Inflammatory macrophage treated with lipopolysaccharide for 4 hours (primary cell): ENCODE results near the gene SHOC1.
"Not testable (repeated sequence)": the region's sequence is repeated elsewhere in the genome, so short reads cannot be mapped to it uniquely, and the experiment has no call there.

Source experiments
- DNase-seq: peaks from one replicate; pipeline ENCODE4 v3.0.0-alpha.2; 2020

SHOC1 gene

GRCh38 chr9:111794835-111795556 is at the start of gene SHOC1:
Gene SHOC1, minus strand, starts transcription at chr9:111794937. Its CDS starts 3,519 bp downstream, at chr9:111791418.
- no peak for DNase-seq

GRCh38 chr9:111843971-111844370 is 49.2 kb upstream of the SHOC1 start:
- no peak for DNase-seq

GRCh38 chr9:111842313-111842712 is 47.6 kb upstream of the SHOC1 start:
- DNase-seq: no peak

GRCh38 chr9:111840442-111840841 is 45.7 kb upstream of the SHOC1 start:
- DNase-seq: no peak

- peak; percentile 64 for DNase-seq
Observed at GRCh38 chr9:111839987-111840386, 45.2 kb upstream of the SHOC1 start.

GRCh38 chr9:111839387-111839786 is 44.6 kb upstream of the SHOC1 start:
- peak; percentile 86 for DNase-seq

- no peak for DNase-seq
Observed at GRCh38 chr9:111838439-111838838, 43.7 kb upstream of the SHOC1 start.

GRCh38 chr9:111836311-111836710 is 41.6 kb upstream of the SHOC1 start:
- no peak for DNase-seq

GRCh38 chr9:111833941-111834340 is 39.2 kb upstream of the SHOC1 start:
- DNase-seq: peak; percentile 36

- DNase-seq: no peak
Observed at GRCh38 chr9:111832449-111832848, 37.7 kb upstream of the SHOC1 start.

GRCh38 chr9:111831371-111832108 is 36.8 kb upstream of the SHOC1 start:
- no peak for DNase-seq

GRCh38 chr9:111828193-111828592 is 33.5 kb upstream of the SHOC1 start:
- peak; percentile 40 for DNase-seq

GRCh38 chr9:111825468-111826145 is 30.9 kb upstream of the SHOC1 start:
- no peak for DNase-seq

GRCh38 chr9:111821006-111821528 is 26.3 kb upstream of the SHOC1 start:
- no peak for DNase-seq

GRCh38 chr9:111819360-111819759 is 24.6 kb upstream of the SHOC1 start:
- DNase-seq: no peak

- DNase-seq: no peak
Observed at GRCh38 chr9:111815285-111816070, 20.7 kb upstream of the SHOC1 start.

GRCh38 chr9:111812337-111812736 is 17.6 kb upstream of the SHOC1 start:
- DNase-seq: no peak

- DNase-seq: no peak
Observed at GRCh38 chr9:111810908-111811307, 16.2 kb upstream of the SHOC1 start.

- DNase-seq: not testable (repeated sequence)
Observed at GRCh38 chr9:111810415-111810814, 15.7 kb upstream of the SHOC1 start.

- no peak for DNase-seq
Observed at GRCh38 chr9:111807197-111807596, 12.5 kb upstream of the SHOC1 start.

GRCh38 chr9:111806259-111806658 is 11.5 kb upstream of the SHOC1 start:
- no peak for DNase-seq

GRCh38 chr9:111805830-111806241 is 11.1 kb upstream of the SHOC1 start:
- peak; percentile 50 for DNase-seq

GRCh38 chr9:111805262-111805661 is 10.5 kb upstream of the SHOC1 start:
- DNase-seq: no peak
